22Rv1 (cell line): Measurements from ENCODE around the gene SCYGR1.
"Not testable (repeated sequence)": the region's sequence is repeated elsewhere in the genome, so short reads cannot be mapped to it uniquely, and the experiment has no call there.

ENCODE experiments used
- H3K27ac ChIP-seq: fragments of 450-650 bp; 2 replicates; pipeline ENCODE4 v1.5.1; 2017
- ZFX ChIP-seq: fragments of 450-650 bp; IDR thresholded peaks from 2 replicates; pipeline ENCODE4 v1.6.1; 2017; ENCODE audit warnings: antibody characterized with exemption, borderline replicate concordance
- TF ChIP-seq, protein P1 (sequence below): fragments of 450-650 bp; IDR thresholded peaks from 2 replicates; pipeline ENCODE4 v1.5.1; 2017; ENCODE audit warnings: mild to moderate bottlenecking

The SCYGR1 gene

GRCh38 chr2:227389231-227389630, 1.5 kb upstream of the SCYGR1 start:
- no peak overlapping the region for H3K27ac ChIP-seq
- TF ChIP-seq, protein P1, sequence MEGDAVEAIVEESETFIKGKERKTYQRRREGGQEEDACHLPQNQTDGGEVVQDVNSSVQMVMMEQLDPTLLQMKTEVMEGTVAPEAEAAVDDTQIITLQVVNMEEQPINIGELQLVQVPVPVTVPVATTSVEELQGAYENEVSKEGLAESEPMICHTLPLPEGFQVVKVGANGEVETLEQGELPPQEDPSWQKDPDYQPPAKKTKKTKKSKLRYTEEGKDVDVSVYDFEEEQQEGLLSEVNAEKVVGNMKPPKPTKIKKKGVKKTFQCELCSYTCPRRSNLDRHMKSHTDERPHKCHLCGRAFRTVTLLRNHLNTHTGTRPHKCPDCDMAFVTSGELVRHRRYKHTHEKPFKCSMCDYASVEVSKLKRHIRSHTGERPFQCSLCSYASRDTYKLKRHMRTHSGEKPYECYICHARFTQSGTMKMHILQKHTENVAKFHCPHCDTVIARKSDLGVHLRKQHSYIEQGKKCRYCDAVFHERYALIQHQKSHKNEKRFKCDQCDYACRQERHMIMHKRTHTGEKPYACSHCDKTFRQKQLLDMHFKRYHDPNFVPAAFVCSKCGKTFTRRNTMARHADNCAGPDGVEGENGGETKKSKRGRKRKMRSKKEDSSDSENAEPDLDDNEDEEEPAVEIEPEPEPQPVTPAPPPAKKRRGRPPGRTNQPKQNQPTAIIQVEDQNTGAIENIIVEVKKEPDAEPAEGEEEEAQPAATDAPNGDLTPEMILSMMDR = no peak
- TF ChIP-seq ZFX = no peak

- H3K27ac ChIP-seq = no peak overlapping the region
- TF ChIP-seq, protein P1 = no peak
- TF ChIP-seq ZFX = no peak
These were observed 825 bp upstream of the SCYGR1 start for GRCh38 chr2:227388537-227389011.

DNA sequence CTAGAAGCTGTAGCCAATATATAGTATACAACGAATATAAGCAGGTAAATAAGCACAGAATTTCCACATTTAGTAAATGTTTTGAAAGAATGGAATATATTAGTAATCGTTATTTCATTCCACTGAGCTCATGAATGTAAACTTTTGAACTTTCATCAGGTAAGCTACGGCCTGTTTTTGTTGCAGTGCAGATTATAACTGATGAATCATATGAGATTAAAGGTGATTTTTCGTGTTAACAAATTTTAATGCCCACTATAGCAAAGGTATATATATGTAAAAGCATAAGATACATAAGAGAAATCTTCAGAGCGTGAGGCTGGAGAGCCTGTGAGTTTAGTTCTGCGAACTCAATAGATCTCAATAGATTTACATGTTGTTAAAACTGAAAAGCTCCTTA, 1.1 kb downstream of the SCYGR1 start:
- H3K27ac ChIP-seq = no peak overlapping the region
- TF ChIP-seq, protein P1 = no peak
- TF ChIP-seq ZFX = no peak

GRCh38 chr2:227383686-227384085, 4.1 kb downstream of the SCYGR1 start:
- no peak for TF ChIP-seq ZFX
- TF ChIP-seq, protein P1 = no peak
- no peak overlapping the region for H3K27ac ChIP-seq

DNA sequence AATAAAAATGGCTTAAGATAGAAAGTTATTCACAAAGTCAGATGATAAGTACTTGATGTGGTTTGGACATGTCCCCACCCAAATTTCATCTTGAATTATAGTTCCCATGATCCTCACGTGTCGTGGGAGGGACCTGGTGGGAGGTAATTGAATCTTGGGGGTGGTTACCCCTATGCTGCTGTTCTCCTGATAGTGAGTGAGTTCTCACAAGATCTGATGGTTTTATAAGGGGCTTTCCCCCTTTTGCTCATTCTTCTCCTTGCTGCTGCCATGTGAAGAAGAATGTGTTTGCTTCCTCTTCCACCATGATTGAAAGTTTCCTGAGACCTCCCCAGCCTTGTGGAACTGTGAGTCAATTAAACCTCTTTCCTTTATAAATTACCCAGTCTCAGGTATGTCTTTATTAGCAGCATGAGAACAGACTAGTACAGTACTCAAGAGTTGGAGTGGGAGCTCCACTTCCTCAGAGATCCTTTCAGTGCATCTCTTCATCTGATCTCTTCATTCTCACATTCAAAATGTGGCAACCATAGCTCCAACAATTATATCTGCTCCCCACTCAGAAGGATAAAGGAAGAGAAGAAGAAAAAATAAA, 5.4 kb downstream of the SCYGR1 start:
- not testable (repeated sequence) for H3K27ac ChIP-seq

- no peak within 1 kb of the TSS for H3K27ac ChIP-seq
- no peak for TF ChIP-seq ZFX
- TF ChIP-seq, protein P1 = no peak
These were observed 8.7 kb downstream of the SCYGR1 start, which contains the start of gene TM4SF20 for GRCh38 chr2:227379095-227379494. TSS of gene TM4SF20 (minus strand) at chr2:227379306. CDS start at chr2:227379268, 38 bp downstream.

DNA sequence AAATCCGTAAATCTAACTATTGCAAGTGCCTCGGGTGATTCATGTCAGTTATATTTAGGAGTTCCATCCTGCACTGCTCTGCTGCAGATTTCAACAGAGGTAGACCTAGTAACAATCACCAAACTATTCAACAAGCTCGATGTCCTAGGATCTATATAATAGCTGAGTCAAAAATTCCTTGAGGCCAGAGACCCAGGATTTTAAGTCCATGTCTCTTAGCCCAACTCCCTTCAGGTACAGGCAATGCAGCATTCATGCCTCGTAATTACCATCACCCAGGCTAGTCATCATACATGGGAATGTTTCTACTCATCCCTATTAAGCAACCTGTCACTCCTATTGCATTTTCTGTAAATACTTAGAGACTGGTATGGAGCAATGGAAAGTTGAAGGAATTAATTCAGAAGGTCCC, 9.4 kb downstream of the SCYGR1 start:
- no peak overlapping the region for H3K27ac ChIP-seq
- TF ChIP-seq, protein P1 = no peak
- TF ChIP-seq ZFX = no peak
